ENCODE results near the gene COBLL1. TPM values are rescaled to one million over a fixed set of nuclear protein-coding genes. Genes with fewer than 3 reads are reported as not detected.

Gene COBLL1
- total RNA-seq, 6 experiments from 2014 or later = 38.1 to 133 (median 67.6) TPM

DNA sequence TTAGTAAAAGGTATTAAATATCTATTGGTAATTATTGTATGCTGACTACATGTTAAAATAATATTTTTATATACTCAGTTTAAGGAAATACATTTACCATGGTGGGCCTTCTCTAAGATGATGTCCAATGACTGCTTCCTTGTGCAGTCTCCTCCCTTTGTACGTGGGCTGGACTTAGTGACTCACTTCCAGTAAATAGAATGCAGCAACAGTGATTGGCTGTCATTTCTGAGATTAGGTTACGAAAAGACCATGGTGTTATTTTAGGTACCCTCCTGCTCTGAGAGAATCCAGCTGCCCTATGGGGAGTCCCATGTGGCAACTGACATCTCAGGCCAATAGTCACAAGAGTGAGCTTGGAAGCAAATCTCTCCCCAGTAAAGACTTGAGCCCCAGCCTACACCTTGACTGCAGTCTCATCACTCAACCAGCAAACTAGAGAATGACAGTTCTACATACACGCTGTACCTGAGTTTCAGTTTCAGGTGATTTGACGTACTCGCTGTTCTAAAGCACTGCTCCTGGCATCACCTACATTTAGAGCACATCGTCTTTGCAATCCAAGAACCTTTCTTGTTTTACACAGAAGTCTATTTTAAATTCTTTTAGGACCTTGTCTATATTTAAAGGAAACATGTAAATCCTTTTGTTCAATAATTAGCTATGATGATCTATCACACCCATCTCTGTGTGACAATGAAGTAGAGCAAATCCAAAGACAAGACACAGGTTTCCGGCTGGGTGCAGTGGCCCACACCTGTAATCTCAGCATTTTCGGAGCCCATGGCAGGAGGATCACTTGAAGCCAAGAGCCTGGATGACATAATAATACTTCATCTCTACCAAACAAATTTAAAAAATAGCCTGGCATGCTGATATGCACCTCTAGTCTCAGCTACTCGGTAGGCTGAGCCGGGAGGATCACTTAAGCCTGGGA, 87.2 kb downstream of the COBLL1 start:
- no peak overlapping the region for H3K4me3 ChIP-seq
- H3K36me3 ChIP-seq = no peaks in the 10 kb centered on the region
- TF ChIP-seq, protein P1, sequence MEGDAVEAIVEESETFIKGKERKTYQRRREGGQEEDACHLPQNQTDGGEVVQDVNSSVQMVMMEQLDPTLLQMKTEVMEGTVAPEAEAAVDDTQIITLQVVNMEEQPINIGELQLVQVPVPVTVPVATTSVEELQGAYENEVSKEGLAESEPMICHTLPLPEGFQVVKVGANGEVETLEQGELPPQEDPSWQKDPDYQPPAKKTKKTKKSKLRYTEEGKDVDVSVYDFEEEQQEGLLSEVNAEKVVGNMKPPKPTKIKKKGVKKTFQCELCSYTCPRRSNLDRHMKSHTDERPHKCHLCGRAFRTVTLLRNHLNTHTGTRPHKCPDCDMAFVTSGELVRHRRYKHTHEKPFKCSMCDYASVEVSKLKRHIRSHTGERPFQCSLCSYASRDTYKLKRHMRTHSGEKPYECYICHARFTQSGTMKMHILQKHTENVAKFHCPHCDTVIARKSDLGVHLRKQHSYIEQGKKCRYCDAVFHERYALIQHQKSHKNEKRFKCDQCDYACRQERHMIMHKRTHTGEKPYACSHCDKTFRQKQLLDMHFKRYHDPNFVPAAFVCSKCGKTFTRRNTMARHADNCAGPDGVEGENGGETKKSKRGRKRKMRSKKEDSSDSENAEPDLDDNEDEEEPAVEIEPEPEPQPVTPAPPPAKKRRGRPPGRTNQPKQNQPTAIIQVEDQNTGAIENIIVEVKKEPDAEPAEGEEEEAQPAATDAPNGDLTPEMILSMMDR (IDR thresholded peaks at IDR 0.05) = no peak
- no peak for TF ChIP-seq POLR2A (IDR thresholded peaks at IDR 0.05)
- no peak overlapping the region for H3K27ac ChIP-seq
- ATAC-seq (no peak), DNase-seq (no peak)
- peaks cover 0 to 15% (median 3%) of the 10 kb centered on the region in 4 donors for H3K4me1 ChIP-seq
- H3K27me3 ChIP-seq = no peaks in the 10 kb centered on the region
- intact Hi-C loops (cut with DNase I) = no loop called here
- WGBS (ENCODE audit: insufficient coverage, low coverage, low lambda C conversion rate, missing lambda C conversion rate) = 93% methylated on average over 10 of the region's 10 CpGs
- H3K9me3 ChIP-seq = no peaks in the 10 kb centered on the region

DNA sequence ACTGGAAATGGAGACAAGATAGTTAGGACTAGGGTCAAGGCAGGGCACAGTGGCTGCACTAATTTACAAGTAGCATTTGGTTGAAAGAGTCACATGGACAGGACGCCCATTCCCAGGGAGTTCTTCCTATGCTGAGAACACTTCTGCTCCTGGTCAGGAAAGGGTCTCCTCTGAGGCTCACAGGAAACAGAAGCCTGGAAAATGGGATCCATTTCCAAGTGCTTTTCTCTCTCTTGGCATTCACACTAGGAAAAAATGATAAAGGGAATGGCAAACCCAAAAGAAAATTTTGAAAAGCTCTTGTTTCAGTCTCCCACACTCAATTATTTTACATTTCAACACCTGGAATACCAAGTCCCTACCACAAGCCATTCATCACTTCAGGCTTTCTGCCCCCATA, 88.7 kb downstream of the COBLL1 start:
- Histone ChIP-seq H3K36me3 (no peaks in the 10 kb centered on the region), H3K4me1 (peaks cover 0 to 13% (median 0%) of the 10 kb centered on the region in 4 donors), H3K9me3 (no peaks in the 10 kb centered on the region), H3K27ac (no peak overlapping the region), H3K27me3 (no peaks in the 10 kb centered on the region), H3K4me3 (no peak overlapping the region)
- WGBS (ENCODE audit: insufficient coverage, low coverage, low lambda C conversion rate, missing lambda C conversion rate) = 71% methylated on average over 1 of the region's 1 CpG
- no peak for ATAC-seq
- TF ChIP-seq POLR2A (IDR thresholded peaks at IDR 0.05) = no peak
- TF ChIP-seq, protein P1 (IDR thresholded peaks at IDR 0.05) = no peak
- DNase-seq = no peak
- intact Hi-C loops (cut with DNase I) = no loop called here

- H3K36me3 ChIP-seq = no peaks in the 10 kb centered on the region
- no peak for ATAC-seq
- intact Hi-C loops (cut with DNase I) = no loop called here
These were observed 93.7 kb downstream of the COBLL1 start for GRCh38 chr2:164747783-164748433.

DNA sequence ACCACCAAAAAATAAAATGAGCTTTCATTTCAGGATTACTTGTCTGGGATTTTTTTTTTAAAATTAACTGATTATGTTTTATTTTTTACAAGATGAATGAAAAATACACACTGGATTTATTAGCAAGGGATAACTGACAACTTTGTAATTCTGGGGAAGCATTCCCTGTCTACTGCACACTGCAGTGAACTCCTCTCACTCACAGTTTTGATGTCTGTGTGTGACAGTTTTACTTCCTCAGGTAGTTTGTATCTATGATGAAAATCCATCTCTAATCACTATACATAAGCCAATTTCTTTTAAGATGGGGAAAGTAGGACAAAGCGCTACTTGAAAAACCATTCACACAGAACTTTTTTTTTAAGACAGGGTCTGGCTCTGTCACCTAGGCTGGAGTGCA, 94.5 kb downstream of the COBLL1 start:
- peaks cover 0 to 46% (median 5%) of the 10 kb centered on the region in 4 donors for H3K4me1 ChIP-seq
- H3K9me3 ChIP-seq = no peaks in the 10 kb centered on the region
- no peaks in the 10 kb centered on the region for H3K27me3 ChIP-seq
- TF ChIP-seq, protein P1 (IDR thresholded peaks at IDR 0.05) = no peak
- TF ChIP-seq POLR2A (IDR thresholded peaks at IDR 0.05) = no peak
- H3K27ac ChIP-seq = no peak overlapping the region
- H3K36me3 ChIP-seq = no peaks in the 10 kb centered on the region
- no peak for DNase-seq
- H3K4me3 ChIP-seq = no peak overlapping the region
- intact Hi-C loops (cut with DNase I) = no loop called here
- 100% methylated on average over 1 of the region's 1 CpG for WGBS (ENCODE audit: insufficient coverage, low coverage, low lambda C conversion rate, missing lambda C conversion rate)
- no peak for ATAC-seq

More at GRCh38 chr2:164747783-164748433, 93.7 kb downstream of the COBLL1 start:
- 44% methylated on average over 3 of the region's 3 CpGs for WGBS (ENCODE audit: insufficient coverage, low coverage, low lambda C conversion rate, missing lambda C conversion rate)
- H3K4me3 ChIP-seq = no peak overlapping the region
- no peak overlapping the region for H3K27ac ChIP-seq
- peaks cover 0 to 41% (median 3%) of the 10 kb centered on the region in 4 donors for H3K4me1 ChIP-seq
- no peaks in the 10 kb centered on the region for H3K9me3 ChIP-seq
- no peak for TF ChIP-seq POLR2A (IDR thresholded peaks at IDR 0.05)
- TF ChIP-seq, protein P1 (IDR thresholded peaks at IDR 0.05) = no peak
- no peak for DNase-seq
- H3K27me3 ChIP-seq = no peaks in the 10 kb centered on the region

All from right lobe of liver (tissue), 6 donors.